IPS-18a (cell line): Measurements from ENCODE around the gene CABP7.

Experiments
- H3K27ac ChIP-seq: one replicate; pipeline ENCODE4 v1.5.1; 2013; ENCODE audit warnings: low read length
- H3K27me3 ChIP-seq: one replicate; pipeline ENCODE4 v1.6.1; 2013; ENCODE audit warnings: mild to moderate bottlenecking, low read length; ENCODE audit not compliant: control insufficient read depth, insufficient read depth
- H3K36me3 ChIP-seq: one replicate; pipeline ENCODE4 v1.6.1; 2013; ENCODE audit warnings: low read depth, low read length; ENCODE audit not compliant: control insufficient read depth
- H3K4me1 ChIP-seq: one replicate; pipeline ENCODE4 v1.6.1; 2013; ENCODE audit warnings: low read depth, low read length; ENCODE audit not compliant: control insufficient read depth
- H3K4me3 ChIP-seq: one replicate; pipeline ENCODE4 v1.5.1; 2013; ENCODE audit warnings: low read length
- H3K9ac ChIP-seq: one replicate; pipeline ENCODE4 v1.6.1; 2013; ENCODE audit warnings: mild to moderate bottlenecking, low read length, moderate library complexity
- H3K9me3 ChIP-seq: one replicate; pipeline ENCODE4 v1.6.1; 2013; ENCODE audit warnings: low read depth, low read length; ENCODE audit not compliant: control insufficient read depth

Gene CABP7

GRCh38 chr22:29715705-29716104 is 4.1 kb upstream of the CABP7 start:
- H3K27ac ChIP-seq = no peak overlapping the region
- H3K27me3 ChIP-seq = peaks cover 34% of the 10 kb centered on the region
- H3K9ac ChIP-seq = no peak overlapping the region
- H3K9me3 ChIP-seq = no peaks in the 10 kb centered on the region
- no peak overlapping the region for H3K4me3 ChIP-seq
- H3K36me3 ChIP-seq = no peaks in the 10 kb centered on the region
- no peaks in the 10 kb centered on the region for H3K4me1 ChIP-seq

DNA sequence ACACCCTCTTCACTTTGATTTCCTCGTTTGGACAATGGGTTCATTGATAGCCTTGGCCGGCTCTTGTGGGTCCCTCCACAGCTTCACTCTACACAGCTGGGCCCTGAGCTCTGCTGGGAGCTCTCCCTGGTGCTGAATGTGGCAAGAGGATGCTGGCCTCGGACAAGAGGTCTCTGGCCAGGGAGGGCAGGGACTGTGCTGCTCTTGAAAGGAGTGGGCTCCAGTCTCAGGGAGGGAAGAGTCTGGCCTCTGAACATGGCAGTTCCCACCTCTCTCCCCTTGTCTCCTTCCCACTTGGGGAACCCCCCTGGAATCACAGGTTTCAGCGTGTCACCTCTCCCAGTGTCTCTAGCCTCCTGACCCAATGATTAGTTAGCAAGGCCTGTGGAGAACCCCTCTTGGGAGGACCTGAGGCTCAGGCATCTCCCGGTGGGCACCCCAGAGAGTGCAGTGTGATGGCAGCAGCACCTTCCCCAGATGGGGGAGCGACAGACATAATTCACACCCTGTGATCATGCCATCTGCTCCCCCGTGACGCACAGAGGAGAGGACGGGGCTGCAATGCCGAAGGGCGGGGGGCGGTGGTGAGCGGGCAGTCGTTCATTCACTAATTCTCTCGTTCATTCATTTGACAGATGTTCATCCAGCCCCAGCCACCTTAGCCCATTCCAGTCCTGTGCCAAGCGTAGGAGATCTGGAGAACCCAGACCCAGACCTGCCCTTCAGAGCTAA is 2.8 kb upstream of the CABP7 start:
- no peaks in the 10 kb centered on the region for H3K4me1 ChIP-seq
- peaks cover 47% of the 10 kb centered on the region for H3K27me3 ChIP-seq
- H3K27ac ChIP-seq = no peak overlapping the region
- H3K4me3 ChIP-seq = no peak overlapping the region
- H3K9me3 ChIP-seq = no peaks in the 10 kb centered on the region
- H3K36me3 ChIP-seq = no peaks in the 10 kb centered on the region
- H3K9ac ChIP-seq = no peak overlapping the region

DNA sequence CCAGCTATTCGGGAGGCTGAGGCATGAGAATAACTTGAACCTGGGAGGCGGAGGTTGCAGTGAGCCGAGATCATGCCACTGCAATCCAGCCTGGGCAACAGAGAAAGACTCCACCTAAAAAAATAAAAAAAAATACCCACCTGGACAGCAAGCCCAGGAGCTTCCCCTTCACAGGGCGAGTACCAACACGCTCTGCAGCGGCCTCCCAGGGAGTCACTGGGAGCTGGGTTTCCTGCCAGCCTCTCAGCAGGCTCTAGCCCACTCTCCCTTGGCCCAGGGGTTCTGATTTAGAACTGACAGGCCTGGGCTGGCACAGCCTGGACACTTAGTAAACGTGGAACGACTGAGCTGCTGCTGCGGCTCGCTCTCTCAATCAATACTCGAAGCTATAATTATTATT is 2.0 kb upstream of the CABP7 start:
- no peaks in the 10 kb centered on the region for H3K36me3 ChIP-seq
- H3K4me1 ChIP-seq = no peaks in the 10 kb centered on the region
- no peak overlapping the region for H3K9ac ChIP-seq
- H3K4me3 ChIP-seq = no peak overlapping the region
- peaks cover 55% of the 10 kb centered on the region for H3K27me3 ChIP-seq
- H3K9me3 ChIP-seq = no peaks in the 10 kb centered on the region
- no peak overlapping the region for H3K27ac ChIP-seq

GRCh38 chr22:29718949-29719898 is 579 bp upstream of the CABP7 start:
- no peak overlapping the region for H3K9ac ChIP-seq
- H3K4me1 ChIP-seq = no peaks in the 10 kb centered on the region
- H3K36me3 ChIP-seq = no peaks in the 10 kb centered on the region
- no peaks in the 10 kb centered on the region for H3K9me3 ChIP-seq
- peaks cover 57% of the 10 kb centered on the region for H3K27me3 ChIP-seq
- no peak overlapping the region for H3K27ac ChIP-seq
- H3K4me3 ChIP-seq = no peak overlapping the region

- no peak overlapping the region for H3K4me3 ChIP-seq
- H3K27me3 ChIP-seq = peaks cover 57% of the 10 kb centered on the region
- no peaks in the 10 kb centered on the region for H3K9me3 ChIP-seq
- H3K9ac ChIP-seq = no peak overlapping the region
- H3K4me1 ChIP-seq = no peaks in the 10 kb centered on the region
- no peaks in the 10 kb centered on the region for H3K36me3 ChIP-seq
- no peak overlapping the region for H3K27ac ChIP-seq
These were observed 1.1 kb downstream of the CABP7 start for GRCh38 chr22:29720811-29721323.

DNA sequence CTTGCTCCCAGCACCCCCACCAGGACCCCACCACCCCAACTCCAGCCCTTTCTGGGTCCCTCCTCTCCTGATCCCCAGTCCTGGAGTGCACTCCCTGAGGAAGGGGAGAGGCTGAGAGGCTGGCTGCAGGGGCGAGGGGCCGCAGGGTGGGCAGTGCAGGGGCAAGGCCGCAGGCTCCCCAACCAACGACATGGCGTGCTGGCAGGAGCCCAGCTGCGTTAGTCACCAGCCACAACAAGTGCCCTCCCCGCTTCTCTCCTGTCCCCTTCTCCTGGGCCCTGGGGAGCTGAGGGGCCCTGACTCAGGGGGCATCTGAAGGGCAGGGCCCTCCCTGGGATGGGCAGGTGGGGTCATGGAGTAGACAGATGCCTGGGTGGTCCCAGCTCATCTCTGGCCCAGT is 2.3 kb downstream of the CABP7 start:
- H3K27ac ChIP-seq = no peak overlapping the region
- peaks cover 3% of the 10 kb centered on the region for H3K4me1 ChIP-seq
- no peak overlapping the region for H3K9ac ChIP-seq
- no peaks in the 10 kb centered on the region for H3K9me3 ChIP-seq
- no peak overlapping the region for H3K4me3 ChIP-seq
- peaks cover 54% of the 10 kb centered on the region for H3K27me3 ChIP-seq
- H3K36me3 ChIP-seq = no peaks in the 10 kb centered on the region

- H3K27me3 ChIP-seq = peaks cover 50% of the 10 kb centered on the region
- no peak overlapping the region for H3K27ac ChIP-seq
- no peaks in the 10 kb centered on the region for H3K36me3 ChIP-seq
- no peaks in the 10 kb centered on the region for H3K9me3 ChIP-seq
- no peak overlapping the region for H3K4me3 ChIP-seq
- no peak overlapping the region for H3K9ac ChIP-seq
- H3K4me1 ChIP-seq = peaks cover 3% of the 10 kb centered on the region
These were observed 2.8 kb downstream of the CABP7 start for GRCh38 chr22:29722587-29722986.

- Histone ChIP-seq H3K9ac (no peak overlapping the region), H3K4me3 (no peak overlapping the region), H3K4me1 (peaks cover 3% of the 10 kb centered on the region), H3K27me3 (peaks cover 38% of the 10 kb centered on the region), H3K27ac (no peak overlapping the region), H3K9me3 (no peaks in the 10 kb centered on the region), H3K36me3 (no peaks in the 10 kb centered on the region)
These were observed 4.0 kb downstream of the CABP7 start for GRCh38 chr22:29723766-29724165.

GRCh38 chr22:29724843-29725242 is 5.0 kb downstream of the CABP7 start:
- Histone ChIP-seq H3K27me3 (peaks cover 28% of the 10 kb centered on the region), H3K9ac (no peak overlapping the region), H3K4me1 (peaks cover 3% of the 10 kb centered on the region), H3K36me3 (no peaks in the 10 kb centered on the region), H3K4me3 (no peak overlapping the region), H3K9me3 (no peaks in the 10 kb centered on the region), H3K27ac (no peak overlapping the region)

DNA sequence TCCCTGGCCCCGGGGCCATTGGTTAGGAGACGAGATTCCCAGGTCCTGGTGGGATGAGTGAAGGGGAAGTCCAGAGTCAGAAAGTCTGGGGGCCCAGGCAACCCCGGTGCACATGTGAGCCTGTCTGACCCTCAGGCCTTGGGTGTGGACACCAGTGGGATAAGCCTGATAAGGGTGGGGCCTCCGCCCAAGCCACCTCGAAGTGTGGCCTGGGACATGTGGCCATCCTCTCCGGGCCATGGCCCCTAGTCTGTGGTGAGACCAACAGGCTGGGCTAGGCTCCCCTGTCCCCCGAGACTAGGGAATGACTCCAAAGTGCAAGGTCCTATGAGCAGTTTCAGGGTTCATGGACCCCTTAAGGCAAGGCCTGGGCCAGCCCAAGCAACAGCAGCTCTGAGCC is 6.3 kb downstream of the CABP7 start:
- H3K4me1 ChIP-seq = peaks cover 3% of the 10 kb centered on the region
- H3K9ac ChIP-seq = no peak overlapping the region
- H3K27ac ChIP-seq = no peak overlapping the region
- peaks cover 20% of the 10 kb centered on the region for H3K27me3 ChIP-seq
- no peaks in the 10 kb centered on the region for H3K9me3 ChIP-seq
- H3K4me3 ChIP-seq = no peak overlapping the region
- no peaks in the 10 kb centered on the region for H3K36me3 ChIP-seq

- H3K9me3 ChIP-seq = no peaks in the 10 kb centered on the region
- H3K4me3 ChIP-seq = no peak overlapping the region
- no peak overlapping the region for H3K27ac ChIP-seq
These were observed 6.8 kb downstream of the CABP7 start for GRCh38 chr22:29726512-29727130.

More at GRCh38 chr22:29726512-29727130, 6.8 kb downstream of the CABP7 start:
- peaks cover 3% of the 10 kb centered on the region for H3K4me1 ChIP-seq
- H3K9ac ChIP-seq = no peak overlapping the region
- no peaks in the 10 kb centered on the region for H3K36me3 ChIP-seq
- peaks cover 14% of the 10 kb centered on the region for H3K27me3 ChIP-seq
